GM19455 (cell line): Measurements from ENCODE around the gene UXT.
"Not testable (repeated sequence)": the region's sequence is repeated elsewhere in the genome, so short reads cannot be mapped to it uniquely, and the experiment has no call there.

Experiments used
- ATAC-seq: cut with Tn5 transposase; IDR thresholded peaks from one replicate; pipeline ENCODE4 v1.9.1; 2021; ENCODE audit not compliant: unreplicated experiment

UXT gene

GRCh38 chrX:47618923-47619485, 40.0 kb downstream of the UXT start:
- ATAC-seq: no peak

GRCh38 chrX:47614618-47615017, 44.4 kb downstream of the UXT start:
- no peak for ATAC-seq

GRCh38 chrX:47613082-47613481, 45.9 kb downstream of the UXT start:
- ATAC-seq: no peak

- no peak for ATAC-seq
Observed at GRCh38 chrX:47612418-47612817, 46.6 kb downstream of the UXT start.

GRCh38 chrX:47611926-47612325, 47.1 kb downstream of the UXT start:
- no peak for ATAC-seq

GRCh38 chrX:47611489-47611888, 47.5 kb downstream of the UXT start:
- ATAC-seq: no peak

GRCh38 chrX:47610511-47610910, 48.5 kb downstream of the UXT start:
- ATAC-seq: no peak

GRCh38 chrX:47608130-47608810, 50.7 kb downstream of the UXT start:
- ATAC-seq: no peak

GRCh38 chrX:47607091-47607490, 51.9 kb downstream of the UXT start:
- no peak for ATAC-seq

- ATAC-seq: no peak
Observed at GRCh38 chrX:47605024-47605423, 54.0 kb downstream of the UXT start.

GRCh38 chrX:47603125-47603524, 55.9 kb downstream of the UXT start:
- ATAC-seq: not testable (repeated sequence)
